NB4 (cell line): ENCODE results near the gene MEGF10.

Source experiments
- DNase-seq: peaks from one replicate; pipeline ENCODE4 v3.0.0; 2010; ENCODE audit warnings: low read depth
- H3K4me3 ChIP-seq: one replicate; pipeline ENCODE4 v1.5.1; 2011; ENCODE audit warnings: mild to moderate bottlenecking, low read depth, low read length, moderate library complexity
- CTCF ChIP-seq: IDR thresholded peaks from one replicate; pipeline ENCODE4 v1.5.1; 2012; ENCODE audit warnings: low read depth, low read length
- MAX ChIP-seq: IDR thresholded peaks from 2 replicates; pipeline ENCODE4 v1.6.1; 2011; ENCODE audit warnings: low read depth, low read length
- MYC ChIP-seq: IDR thresholded peaks from 2 replicates; pipeline ENCODE4 v1.6.1; 2011; ENCODE audit warnings: low read depth, low read length
- POLR2A ChIP-seq: IDR thresholded peaks from 2 replicates; pipeline ENCODE4 v1.6.1; 2011; ENCODE audit warnings: mild to moderate bottlenecking; ENCODE audit not compliant: insufficient read length; ENCODE audit errors: extremely low read depth

The MEGF10 gene

GRCh38 chr5:127400539-127400938, 109.9 kb downstream of the MEGF10 start:
- H3K4me3 ChIP-seq = no peak overlapping the region
- TF ChIP-seq MYC (peak; percentile 88), POLR2A (no peak), MAX (peak; percentile 90), CTCF (no peak)
- DNase-seq = peak; percentile 71

- TF ChIP-seq MAX (no peak), POLR2A (no peak), MYC (no peak), CTCF (no peak)
- DNase-seq = peak; percentile 56
- H3K4me3 ChIP-seq = no peak overlapping the region
Observed at GRCh38 chr5:127400946-127401670, 110.5 kb downstream of the MEGF10 start.

- no peak for DNase-seq
- TF ChIP-seq POLR2A = no peak
- no peak for TF ChIP-seq MYC
- no peak for TF ChIP-seq CTCF
- no peak for TF ChIP-seq MAX
- H3K4me3 ChIP-seq = no peak overlapping the region
Observed at GRCh38 chr5:127402361-127402760, 111.8 kb downstream of the MEGF10 start.

GRCh38 chr5:127404190-127404589, 113.6 kb downstream of the MEGF10 start:
- TF ChIP-seq MYC (no peak), POLR2A (no peak), MAX (no peak), CTCF (no peak)
- no peak for DNase-seq
- no peak overlapping the region for H3K4me3 ChIP-seq

- no peak for DNase-seq
- no peak overlapping the region for H3K4me3 ChIP-seq
- TF ChIP-seq POLR2A (no peak), MYC (no peak), MAX (no peak), CTCF (no peak)
Observed at GRCh38 chr5:127406326-127407121, 115.9 kb downstream of the MEGF10 start.
